Activated CD4-positive, alpha-beta T cell treated with anti-CD3 and anti-CD28 coated beads, Interleukin-2, amount 50 U/mL, for 4 hours (primary cell): ENCODE measurements around the gene CCDC183.

Experiments used
- DNase-seq, 2 experiments: peaks; one replicate each; pipeline ENCODE4 v3.0.0-alpha.2; 2020

Gene CCDC183

DNA sequence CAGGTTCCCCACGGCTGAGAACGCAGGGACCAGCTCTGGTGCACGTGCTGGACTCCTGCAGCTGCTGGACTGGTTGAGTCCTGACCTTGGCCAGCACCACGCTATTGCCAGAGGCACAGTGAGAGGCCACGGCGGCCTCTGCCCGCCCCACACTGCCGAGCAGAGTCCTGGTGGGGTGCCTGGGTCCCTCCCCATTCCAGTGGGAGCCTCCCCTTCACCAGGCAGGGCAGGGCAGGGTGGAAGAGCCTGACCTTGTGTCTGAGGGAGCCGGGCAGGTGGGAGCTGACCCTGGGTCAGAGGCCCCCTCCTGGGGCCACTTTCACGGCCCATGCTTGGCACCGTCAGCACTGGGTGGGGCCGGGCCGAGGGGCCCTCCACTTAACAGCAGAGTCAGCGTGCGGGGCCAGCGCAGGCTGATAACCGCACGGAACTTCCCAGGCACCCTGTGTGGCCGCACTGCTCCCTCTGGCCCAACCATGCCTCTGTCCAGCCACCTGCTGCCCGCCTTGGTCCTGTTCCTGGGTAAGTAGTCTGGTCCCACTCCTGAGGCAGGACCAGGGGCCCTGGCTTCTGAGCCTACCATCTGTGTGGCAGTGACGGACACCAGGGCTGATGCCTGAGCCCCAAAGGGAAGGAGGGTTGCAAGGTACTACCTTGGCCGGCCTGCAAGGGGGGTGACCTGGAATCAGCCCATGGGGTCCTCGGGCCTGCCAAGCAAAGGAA is 56.0 kb downstream of the CCDC183 start, which contains the start of gene MAMDC4:
Gene MAMDC4, plus strand, starts transcription at position 406 of the 723 bp plus-strand sequence. Its CDS starts 71 bp downstream, at position 477.
- DNase-seq: no peak

DNA sequence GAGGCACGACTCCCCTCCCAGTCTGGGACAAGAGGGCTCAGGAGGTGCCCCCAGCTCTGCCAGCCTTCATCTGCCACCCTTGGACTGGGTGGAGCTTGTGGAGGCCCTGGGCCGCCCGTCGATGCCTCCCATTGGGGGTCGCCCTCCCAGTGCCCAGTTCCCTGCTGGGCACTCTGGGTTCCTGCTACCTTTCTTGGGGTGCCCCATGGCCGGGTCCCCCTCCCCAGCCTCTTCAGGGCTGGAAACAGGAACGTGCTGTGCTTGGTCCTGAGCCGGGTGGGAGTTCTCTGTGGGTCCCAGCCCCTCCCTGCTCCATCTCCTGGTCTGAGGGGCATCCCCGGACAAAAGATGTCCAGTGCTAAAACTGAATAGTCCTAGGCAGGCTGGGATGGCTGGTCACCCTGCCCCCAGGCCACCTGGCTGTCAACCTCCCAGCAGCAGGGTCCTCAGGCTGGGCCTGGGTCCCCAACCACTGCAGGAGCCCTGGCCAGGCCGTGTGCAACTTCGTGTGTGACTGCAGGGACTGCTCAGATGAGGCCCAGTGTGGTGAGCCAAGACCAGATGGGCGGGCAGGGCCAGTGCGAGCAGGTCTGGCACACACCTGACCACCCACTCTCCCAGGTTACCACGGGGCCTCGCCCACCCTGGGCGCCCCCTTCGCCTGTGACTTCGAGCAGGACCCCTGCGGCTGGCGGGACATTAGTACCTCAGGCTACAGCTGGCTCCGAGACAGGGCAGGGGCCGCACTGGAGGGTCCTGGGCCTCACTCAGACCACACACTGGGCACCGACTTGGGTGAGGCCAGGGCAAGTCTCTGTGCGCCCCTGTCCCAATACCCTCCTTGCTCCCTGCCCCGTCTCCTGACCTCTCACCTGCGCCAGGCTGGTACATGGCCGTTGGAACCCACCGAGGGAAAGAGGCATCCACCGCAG is 56.8 kb downstream of the CCDC183 start:
- DNase-seq: no peak

DNA sequence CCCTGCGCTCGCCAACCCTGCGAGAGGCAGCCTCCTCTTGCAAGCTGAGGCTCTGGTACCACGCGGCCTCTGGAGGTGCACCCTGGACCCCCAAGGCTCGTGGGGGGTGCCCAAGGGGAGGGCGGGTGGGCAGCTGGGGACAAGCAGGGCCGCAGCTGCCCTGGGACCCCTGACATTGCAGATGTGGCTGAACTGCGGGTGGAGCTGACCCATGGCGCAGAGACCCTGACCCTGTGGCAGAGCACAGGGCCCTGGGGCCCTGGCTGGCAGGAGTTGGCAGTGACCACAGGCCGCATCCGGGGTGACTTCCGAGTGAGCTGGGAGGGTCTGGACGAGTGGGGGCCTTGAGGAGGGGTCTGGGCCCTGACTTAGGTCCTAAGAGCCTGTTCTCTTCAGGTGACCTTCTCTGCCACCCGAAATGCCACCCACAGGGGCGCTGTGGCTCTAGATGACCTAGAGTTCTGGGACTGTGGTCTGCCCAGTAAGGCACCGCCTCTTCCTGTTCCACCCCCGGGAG is 57.5 kb downstream of the CCDC183 start:
- DNase-seq: no peak

DNA sequence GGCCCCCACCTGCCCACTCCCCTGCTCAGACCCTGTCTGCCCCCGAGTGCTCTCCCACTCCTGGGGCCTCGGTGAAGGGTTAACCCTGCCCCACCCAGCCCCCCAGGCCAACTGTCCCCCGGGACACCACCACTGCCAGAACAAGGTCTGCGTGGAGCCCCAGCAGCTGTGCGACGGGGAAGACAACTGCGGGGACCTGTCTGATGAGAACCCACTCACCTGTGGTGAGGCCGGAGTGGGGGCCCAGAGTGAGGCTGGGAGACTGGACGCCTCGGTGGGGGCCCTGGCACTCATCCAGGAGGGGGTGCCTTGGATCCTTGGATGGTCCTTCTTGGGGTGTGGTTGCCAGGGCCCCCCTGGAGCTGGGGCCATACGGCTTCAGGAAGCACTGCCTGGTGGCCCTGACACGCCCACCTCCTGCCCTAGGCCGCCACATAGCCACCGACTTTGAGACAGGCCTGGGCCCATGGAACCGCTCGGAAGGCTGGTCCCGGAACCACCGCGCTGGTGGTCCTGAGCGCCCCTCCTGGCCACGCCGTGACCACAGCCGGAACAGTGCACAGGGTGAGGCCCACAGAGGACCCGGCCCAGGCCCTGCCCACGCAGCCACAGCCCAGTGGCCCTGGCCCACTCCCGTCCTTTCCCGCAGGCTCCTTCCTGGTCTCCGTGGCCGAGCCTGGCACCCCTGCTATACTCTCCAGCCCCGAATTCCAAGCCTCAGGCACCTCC is 58.1 kb downstream of the CCDC183 start:
- DNase-seq: no peak

DNA sequence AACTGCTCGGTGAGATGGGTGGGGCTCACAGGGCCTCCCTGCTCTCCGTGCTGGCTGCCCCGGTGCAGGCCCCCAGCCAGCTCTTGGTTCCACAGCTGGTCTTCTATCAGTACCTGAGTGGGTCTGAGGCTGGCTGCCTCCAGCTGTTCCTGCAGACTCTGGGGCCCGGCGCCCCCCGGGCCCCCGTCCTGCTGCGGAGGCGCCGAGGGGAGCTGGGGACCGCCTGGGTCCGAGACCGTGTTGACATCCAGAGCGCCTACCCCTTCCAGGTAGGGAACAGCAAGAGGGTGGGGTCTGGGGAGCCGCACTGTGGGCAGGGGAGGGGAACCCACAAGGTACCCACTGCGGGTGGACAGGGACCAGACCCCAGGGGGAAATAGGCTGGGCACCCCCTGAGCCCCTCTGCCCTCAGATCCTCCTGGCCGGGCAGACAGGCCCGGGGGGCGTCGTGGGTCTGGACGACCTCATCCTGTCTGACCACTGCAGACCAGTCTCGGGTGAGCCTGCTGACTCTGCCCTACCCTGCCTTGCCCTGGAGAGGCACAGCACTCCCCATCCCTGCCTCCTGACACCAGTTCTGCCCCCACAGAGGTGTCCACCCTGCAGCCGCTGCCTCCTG is 58.8 kb downstream of the CCDC183 start:
- no peak for DNase-seq

DNA sequence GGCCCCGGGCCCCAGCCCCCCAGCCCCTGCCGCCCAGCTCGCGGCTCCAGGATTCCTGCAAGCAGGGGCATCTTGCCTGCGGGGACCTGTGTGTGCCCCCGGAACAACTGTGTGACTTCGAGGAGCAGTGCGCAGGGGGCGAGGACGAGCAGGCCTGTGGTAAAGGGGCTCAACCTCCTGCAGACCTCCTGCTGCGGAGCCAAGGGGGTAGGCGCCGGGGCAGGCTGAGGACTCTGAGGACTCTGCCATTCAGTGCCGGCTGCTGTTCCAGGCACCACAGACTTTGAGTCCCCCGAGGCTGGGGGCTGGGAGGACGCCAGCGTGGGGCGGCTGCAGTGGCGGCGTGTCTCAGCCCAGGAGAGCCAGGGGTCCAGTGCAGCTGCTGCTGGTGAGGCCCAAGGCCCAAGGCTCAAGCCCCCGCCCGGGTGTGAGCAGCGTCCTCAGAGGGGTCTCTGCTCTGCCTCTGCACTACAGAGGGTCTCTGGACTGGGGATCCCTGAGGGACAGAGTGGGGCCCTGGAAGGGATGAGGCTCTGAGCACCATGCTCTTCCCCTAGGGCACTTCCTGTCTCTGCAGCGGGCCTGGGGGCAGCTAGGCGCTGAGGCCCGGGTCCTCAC is 59.4 kb downstream of the CCDC183 start:
- DNase-seq: no peak

DNA sequence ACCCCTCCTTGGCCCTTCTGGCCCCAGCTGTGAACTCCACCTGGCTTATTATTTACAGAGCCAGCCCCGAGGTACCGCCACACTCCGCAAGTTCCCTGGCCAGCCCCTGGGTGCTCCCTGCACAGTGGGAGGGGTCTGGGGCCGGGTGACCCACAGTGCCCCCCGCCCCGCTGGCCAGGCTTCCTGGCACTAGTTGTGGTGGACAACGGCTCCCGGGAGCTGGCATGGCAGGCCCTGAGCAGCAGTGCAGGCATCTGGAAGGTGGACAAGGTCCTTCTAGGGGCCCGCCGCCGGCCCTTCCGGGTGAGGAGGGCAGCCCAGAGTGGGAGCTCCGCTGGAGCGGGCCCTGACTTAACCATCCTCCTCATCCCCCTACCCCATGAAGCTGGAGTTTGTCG is 59.9 kb downstream of the CCDC183 start:
- DNase-seq: no peak

DNA sequence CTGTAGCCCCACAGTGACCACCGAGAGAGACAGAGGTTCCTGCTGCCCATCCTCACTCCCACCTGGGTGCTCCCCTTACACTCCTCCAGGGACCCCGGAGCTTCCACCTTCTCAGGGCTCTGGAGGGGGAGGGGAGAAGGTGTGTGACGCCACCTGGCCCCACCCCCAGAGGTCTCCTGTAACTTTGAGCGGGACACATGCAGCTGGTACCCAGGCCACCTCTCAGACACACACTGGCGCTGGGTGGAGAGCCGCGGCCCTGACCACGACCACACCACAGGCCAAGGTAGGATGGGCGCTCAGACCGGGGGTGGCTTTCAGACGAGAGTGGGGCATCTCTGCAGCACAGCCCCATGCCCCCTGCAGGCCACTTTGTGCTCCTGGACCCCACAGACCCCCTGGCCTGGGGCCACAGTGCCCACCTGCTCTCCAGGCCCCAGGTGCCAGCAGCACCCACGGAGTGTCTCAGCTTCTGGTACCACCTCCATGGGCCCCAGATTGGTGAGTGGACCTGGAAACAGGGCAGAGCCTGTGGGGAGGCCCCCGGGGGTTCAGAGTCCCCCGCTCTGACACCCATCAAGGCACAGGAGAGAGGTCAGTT is 60.5 kb downstream of the CCDC183 start:
- DNase-seq: no peak

DNA sequence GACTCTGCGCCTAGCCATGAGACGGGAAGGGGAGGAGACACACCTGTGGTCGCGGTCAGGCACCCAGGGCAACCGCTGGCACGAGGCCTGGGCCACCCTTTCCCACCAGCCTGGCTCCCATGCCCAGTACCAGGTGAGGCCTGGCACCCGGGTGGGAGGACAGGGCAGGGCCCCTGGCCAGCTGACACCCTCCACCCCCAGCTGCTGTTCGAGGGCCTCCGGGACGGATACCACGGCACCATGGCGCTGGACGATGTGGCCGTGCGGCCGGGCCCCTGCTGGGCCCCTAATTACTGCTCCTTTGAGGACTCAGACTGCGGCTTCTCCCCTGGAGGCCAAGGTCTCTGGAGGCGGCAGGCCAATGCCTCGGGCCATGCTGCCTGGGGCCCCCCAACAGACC is 61.0 kb downstream of the CCDC183 start:
- no peak for DNase-seq
